Measurements from ENCODE around the gene FAM222B.
"Not testable (repeated sequence)": the region's sequence is repeated elsewhere in the genome, so short reads cannot be mapped to it uniquely, and the experiment has no call there.

DNA sequence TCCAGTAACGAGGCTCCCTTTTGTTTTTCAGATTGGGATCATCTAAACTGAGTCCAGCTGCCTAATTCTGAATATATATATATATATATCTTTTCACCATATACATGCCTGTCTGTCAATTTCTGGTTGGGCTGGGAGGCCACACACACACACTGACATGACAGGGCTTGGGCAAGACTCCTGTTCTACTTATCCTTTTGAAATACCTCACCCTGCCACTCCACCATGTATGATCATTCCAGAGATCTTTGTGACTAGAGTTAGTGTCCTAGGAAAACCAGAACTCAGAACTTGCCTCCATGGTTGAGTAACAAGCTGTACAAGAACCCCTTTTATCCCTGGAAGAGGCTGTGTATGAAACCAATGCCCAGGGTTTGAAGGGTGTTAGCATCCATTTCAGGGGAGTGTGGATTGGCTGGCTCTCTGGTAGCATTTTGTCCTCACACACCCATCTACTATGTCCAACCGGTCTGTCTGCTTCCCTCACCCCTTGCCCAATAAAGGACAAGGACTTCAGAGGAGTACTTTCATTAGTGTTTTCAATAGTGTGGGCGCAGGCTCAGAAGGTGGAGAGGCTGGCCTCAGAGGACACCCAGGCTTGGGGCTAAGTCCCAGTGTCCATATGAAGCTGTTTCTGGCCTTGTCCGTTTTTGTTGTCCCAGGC is 118.6 kb downstream of the FAM222B start:
- not testable (repeated sequence) for TF ChIP-seq POLR2A, POLR2AphosphoS5 (IDR thresholded peaks at IDR 0.05)
